Skin epidermis (tissue), 12 donors: ENCODE data around the gene KLF1.
A peak's percentile ranks its signal among the peaks of the same experiment; 100 is the strongest.
"Not testable (repeated sequence)": the region's sequence is repeated elsewhere in the genome, so short reads cannot be mapped to it uniquely, and the experiment has no call there.

Experiments
- H3K27ac ChIP-seq, 21 experiments: fragments of 200-600 bp; sonication (generic) in 11 of 21; one replicate each; pipeline ENCODE4 v1.5.0; 2020; ENCODE audit warnings: mild to moderate bottlenecking in 3 of 21, inconsistent platforms in 2 of 21, moderate library complexity in 2 of 21
- H3K4me3 ChIP-seq, 7 experiments: fragments of 200-600 bp; sonication (generic) in 2 of 7; one replicate each; pipeline ENCODE4 v1.5.0; 2020; ENCODE audit warnings: inconsistent platforms in 2 of 7, mild to moderate bottlenecking in 2 of 7, moderate library complexity in 1 of 7

Gene KLF1

DNA sequence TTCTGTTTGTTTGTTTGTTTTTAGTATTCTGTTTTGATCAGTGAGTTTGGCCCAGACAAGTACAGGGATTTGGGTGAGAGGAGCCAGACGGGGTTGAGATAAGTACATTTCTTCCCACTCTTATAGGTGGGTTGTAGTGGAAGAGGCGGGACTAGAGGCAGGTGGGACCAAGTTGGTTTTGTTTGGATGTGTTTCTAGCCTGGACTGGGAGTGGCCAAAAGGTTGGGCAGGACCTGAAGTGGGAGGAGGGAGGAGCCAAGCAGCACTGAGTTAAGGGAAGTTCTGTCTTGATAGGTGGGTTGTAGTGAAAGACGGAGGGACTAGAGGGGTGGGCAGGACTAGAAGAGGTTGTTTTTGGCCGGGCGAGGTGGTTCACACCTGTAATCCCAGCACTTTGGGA is 14.7 kb downstream of the KLF1 start:
- Histone ChIP-seq H3K4me3 (no peak overlapping the region), H3K27ac (no peak overlapping the region)

- Histone ChIP-seq H3K27ac (no peak overlapping the region), H3K4me3 (no peak overlapping the region)
Measured at GRCh38 chr19:12871681-12872080, 15.3 kb downstream of the KLF1 start.

DNA sequence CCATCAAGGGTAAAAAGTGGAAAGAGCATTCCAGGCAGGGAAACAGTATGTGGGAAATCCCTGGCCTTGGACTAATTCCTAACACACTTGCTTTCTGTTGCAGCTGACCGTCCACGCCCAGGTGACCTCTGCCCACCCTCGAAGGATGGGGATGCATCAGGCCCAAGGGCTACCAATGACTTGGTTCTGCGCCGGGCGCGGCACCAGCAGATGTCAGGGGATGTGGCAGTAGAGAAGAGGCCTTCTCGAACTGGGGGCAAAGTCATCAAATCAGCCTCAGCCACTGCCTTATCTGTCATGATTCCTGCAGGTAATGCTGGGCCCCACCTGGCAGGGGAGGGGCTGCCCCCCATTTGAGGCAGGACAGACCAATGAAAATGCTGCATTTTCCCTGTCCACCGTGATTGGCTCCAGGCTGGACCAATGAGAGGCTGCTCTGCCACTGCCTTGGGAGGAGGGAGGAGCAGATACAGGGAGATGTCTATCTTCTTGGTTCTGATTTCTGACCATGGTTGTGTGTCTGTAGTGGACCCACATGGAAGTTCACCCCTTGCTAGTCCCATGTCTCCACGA is 18.4 kb downstream of the KLF1 start:
- Histone ChIP-seq H3K4me3 (no peak overlapping the region), H3K27ac (no peak overlapping the region)

DNA sequence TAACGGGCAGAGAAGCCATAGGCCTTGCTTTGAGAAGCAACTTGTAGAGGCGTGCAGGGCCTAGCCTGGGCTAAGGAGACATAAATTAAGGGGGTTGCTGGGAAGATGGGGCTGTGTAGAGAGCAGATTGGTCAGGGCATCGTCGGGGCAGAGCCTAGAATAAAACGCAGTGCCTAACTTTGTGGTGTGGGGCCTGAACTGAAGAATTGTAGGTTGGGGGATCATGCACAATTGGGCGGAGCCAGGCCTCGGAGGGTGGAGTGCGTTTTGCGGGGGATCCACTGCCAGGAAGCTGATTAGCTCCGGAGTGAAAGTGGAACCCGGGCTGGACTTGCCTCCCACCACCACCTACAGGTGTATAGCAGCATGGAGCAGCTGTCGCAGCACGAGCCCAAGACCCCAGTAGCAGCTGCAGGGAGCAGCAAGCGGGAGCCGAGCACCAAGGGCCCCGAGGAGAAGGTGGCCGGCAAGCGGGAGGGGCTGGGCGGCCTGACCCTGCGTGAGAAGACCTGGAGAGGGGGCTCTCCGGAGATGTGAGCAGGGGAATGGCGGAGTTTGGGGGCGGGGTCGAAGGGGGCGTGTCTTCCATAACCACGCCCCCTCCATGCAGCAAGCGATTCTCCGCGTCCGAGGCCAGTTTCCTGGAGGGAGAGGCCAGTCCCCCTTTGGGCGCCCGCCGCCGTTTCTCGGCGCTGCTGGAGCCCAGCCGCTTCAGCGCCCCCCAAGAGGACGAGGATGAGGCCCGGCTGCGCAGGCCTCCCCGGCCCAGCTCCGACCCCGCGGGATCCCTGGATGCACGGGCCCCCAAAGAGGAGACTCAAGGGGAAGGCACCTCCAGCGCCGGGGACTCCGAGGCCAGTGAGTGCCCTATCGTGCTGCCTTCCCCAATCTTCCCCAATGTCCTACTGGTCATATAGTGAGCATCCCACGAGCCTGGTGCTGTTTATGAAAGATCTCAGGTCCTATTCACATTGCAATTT is 19.6 kb downstream of the KLF1 start:
- H3K4me3 ChIP-seq, result peak overlapping the region; percentile 4 to 42 (median 28)
- H3K27ac ChIP-seq, result peak overlapping the region in 2 of 21 experiments; percentile 3 to 54

GRCh38 chr19:12866416-12867119 is 20.4 kb downstream of the KLF1 start:
- Histone ChIP-seq H3K27ac (no peak overlapping the region), H3K4me3 (peak overlapping the region in 2 of 7 experiments; percentile 29 to 42)

- no peak overlapping the region for H3K4me3 ChIP-seq
- no peak overlapping the region for H3K27ac ChIP-seq
Measured at GRCh38 chr19:12865746-12866415, 21.1 kb downstream of the KLF1 start.

DNA sequence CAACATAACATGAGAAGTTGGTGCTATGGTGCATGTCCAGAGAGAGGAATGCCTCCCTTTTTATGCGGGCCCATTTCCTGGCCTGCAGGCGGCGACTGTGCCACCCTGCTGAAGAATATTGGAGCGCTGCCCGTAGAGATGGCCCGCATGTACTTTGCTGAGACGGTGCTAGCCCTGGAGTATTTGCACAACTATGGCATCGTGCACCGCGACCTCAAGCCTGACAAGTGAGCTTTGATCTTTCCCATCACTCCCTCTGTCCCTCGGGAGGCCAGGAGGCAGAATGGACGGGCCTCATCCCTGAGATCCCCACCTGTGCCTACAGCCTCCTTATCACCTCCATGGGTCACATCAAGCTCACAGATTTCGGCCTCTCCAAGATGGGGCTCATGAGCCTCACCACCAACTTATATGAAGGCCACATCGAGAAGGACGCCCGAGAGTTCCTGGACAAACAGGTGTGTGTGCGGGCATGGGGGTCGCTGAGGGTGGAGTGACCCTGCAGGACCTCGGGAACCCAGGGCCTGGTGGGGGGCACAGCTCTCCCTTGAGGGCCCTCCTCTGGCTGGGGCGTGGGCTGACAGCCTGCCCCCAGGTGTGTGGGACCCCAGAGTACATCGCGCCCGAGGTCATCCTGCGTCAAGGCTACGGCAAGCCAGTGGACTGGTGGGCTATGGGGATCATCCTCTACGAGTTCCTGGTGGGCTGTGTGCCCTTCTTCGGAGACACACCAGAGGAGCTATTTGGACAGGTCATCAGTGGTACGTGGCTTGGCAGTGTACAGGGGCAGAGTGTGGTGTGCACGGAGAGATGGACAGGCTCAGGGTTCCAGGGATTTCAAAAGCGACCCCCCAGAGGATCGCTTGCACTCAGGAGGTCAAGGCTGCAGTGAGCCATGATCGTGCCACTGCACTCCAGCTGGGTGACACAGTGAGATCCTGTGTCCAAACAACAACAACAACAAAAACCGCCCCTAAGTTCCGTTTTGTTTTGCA is 22.0 kb downstream of the KLF1 start:
- Histone ChIP-seq H3K27ac (no peak overlapping the region), H3K4me3 (no peak overlapping the region)

DNA sequence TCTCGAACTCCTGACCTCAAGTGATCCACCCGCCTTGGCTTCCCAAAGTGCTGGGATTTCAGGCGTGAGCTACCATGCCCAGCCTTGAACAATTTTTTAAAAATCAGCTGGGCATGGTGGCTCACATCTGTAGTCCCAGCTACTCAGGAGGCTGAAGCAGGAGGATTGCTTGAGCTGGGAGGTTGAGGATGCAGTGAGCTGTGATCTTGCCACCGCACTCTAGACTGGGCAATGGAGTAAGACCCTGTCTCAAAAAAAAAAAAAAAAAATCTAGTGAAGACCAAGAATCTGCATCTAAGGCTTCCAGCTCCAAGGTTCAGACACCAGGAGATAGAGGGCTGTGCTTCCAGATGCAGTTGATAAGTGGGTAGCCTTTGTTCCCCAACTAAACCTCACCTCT is 22.9 kb downstream of the KLF1 start:
- Histone ChIP-seq H3K4me3 (no peak overlapping the region), H3K27ac (no peak overlapping the region)

GRCh38 chr19:12859546-12859945 is 27.5 kb downstream of the KLF1 start:
- Histone ChIP-seq H3K27ac (no peak overlapping the region), H3K4me3 (no peak overlapping the region)

GRCh38 chr19:12858041-12858928 is 28.7 kb downstream of the KLF1 start:
- Histone ChIP-seq H3K4me3 (no peak overlapping the region), H3K27ac (no peak overlapping the region)

- Histone ChIP-seq H3K27ac (no peak overlapping the region), H3K4me3 (no peak overlapping the region)
Measured at GRCh38 chr19:12856653-12857052, 30.3 kb downstream of the KLF1 start.

- H3K4me3 ChIP-seq, result peak overlapping the region in 1 of 7 experiments; percentile 26
- H3K27ac ChIP-seq, result no peak overlapping the region
Measured at GRCh38 chr19:12847159-12848139, 39.6 kb downstream of the KLF1 start.

GRCh38 chr19:12846613-12847012 is 40.4 kb downstream of the KLF1 start:
- not testable (repeated sequence) for H3K4me3 ChIP-seq, H3K27ac ChIP-seq

DNA sequence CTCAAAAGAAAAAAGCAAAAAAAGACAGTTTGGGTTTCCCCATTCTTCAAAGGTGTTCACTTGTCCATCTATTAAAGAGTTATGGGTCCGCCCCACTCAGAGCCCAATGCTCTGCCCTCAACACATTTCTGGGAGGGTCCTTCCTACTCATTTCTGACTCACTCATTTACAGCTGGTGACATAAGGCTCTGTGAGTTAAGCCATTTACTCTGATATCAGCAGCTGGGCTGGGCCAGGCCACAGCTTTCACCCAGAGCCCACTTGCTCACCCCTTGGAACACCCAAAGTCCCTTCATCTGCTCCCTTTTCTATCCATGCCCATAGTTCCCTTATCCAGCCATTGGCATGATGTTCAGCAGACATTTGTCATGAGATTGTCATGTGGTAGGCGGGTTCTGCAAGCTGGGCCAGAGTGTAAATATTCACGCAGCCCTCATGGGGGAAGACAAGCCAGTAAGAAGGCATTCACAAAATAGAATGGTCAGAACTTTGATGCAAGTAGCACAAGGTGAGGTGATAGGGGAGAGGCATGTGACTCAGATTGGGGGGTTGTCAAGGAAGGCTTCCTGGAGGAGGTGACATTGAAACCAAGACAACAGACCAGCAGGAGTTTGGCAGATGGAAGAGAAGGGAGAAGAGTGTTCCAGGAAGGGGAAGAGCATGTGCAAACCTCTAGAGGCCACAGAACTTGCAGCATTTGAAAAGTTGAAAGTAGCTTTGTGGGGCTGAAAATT is 42.8 kb downstream of the KLF1 start:
- H3K27ac ChIP-seq, result no peak overlapping the region

DNA sequence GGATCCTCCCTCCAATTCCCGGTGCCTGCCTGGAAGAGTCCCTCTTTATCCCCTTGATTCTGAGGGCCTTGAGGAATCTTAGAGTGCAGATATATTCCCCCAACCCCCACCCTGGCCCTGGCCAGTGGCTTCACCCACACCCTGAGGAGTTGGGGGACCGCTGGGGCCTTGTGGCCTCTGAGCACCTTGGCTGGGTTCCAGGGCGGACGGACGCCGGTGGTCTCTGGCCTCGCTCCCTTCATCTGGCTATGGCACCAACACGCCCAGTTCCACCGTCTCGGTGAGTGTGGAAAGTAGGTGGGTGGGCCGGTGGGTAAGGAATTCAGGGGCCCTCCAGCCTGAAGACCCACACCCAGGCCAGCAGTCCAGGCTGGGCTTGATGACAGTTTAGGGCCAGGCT is 43.7 kb downstream of the KLF1 start:
- no peak overlapping the region for H3K4me3 ChIP-seq
- H3K27ac ChIP-seq, result no peak overlapping the region

More for the DNA sequence above, 42.8 kb downstream of the KLF1 start:
- no peak overlapping the region for H3K4me3 ChIP-seq

GRCh38 chr19:12842511-12842910 is 44.5 kb downstream of the KLF1 start:
- no peak overlapping the region for H3K27ac ChIP-seq
- no peak overlapping the region for H3K4me3 ChIP-seq
